Activated B cell treated with CpG ODN at 0.5 μM for 24 hours (primary cell): Measurements from ENCODE around the gene TRUB2. TPM values are rescaled to one million over a fixed set of nuclear protein-coding genes. Genes with fewer than 3 reads are reported as not detected.

ENCODE experiments used
- ATAC-seq: fragments of 200-7000 bp; cut with Tn5 transposase; one replicate; pipeline ENCODE4 v1.10.0; 2021; ENCODE audit warnings: low read depth, mild to moderate bottlenecking, moderate library complexity
- CTCF ChIA-PET: fragments of 350-600 bp; sonication (Branson Sonifier 250); formaldehyde crosslinking; loops from one replicate; lab custom pipeline; 2021; ENCODE audit warnings: antibody characterized with exemption; lab: Charles Lee
- POLR2A ChIA-PET: fragments of 350-600 bp; sonication (Branson Sonifier 250); formaldehyde crosslinking; loops from one replicate; lab custom pipeline; 2021; ENCODE audit warnings: antibody characterized with exemption; lab: Charles Lee
- DNase-seq: peaks from one replicate; pipeline ENCODE4 v3.0.0; 2022
- H3K27ac Mint-ChIP-seq: one replicate; pipeline ENCODE4 v1.8.0; 2020; ENCODE audit warnings: mixed read lengths
- H3K27me3 Mint-ChIP-seq: one replicate; pipeline ENCODE4 v1.8.0; 2021; ENCODE audit warnings: mixed read lengths
- H3K36me3 Mint-ChIP-seq: one replicate; pipeline ENCODE4 v1.8.0; 2021; ENCODE audit warnings: low read depth, mixed read lengths
- H3K4me1 Mint-ChIP-seq: one replicate; pipeline ENCODE4 v1.8.0; 2021; ENCODE audit warnings: mixed read lengths
- H3K4me3 Mint-ChIP-seq: one replicate; pipeline ENCODE4 v1.8.0; 2020; ENCODE audit warnings: mild to moderate bottlenecking, mixed read lengths
- H3K9me3 Mint-ChIP-seq: one replicate; pipeline ENCODE4 v1.8.0; 2020; ENCODE audit warnings: mixed read lengths
- CTCF ChIP-seq: fragments of 200-600 bp; IDR thresholded peaks from one replicate; pipeline ENCODE4 v1.8.0; 2022; ENCODE audit warnings: antibody characterized with exemption, mild to moderate bottlenecking
- intact Hi-C: fragments of 100-400 bp; cut with micrococcal nuclease; formaldehyde crosslinking; loops from one replicate; pipeline ENCODE4 v1.15.1; 2024
- total RNA-seq: library from RNA; stranded (reverse); gene quantifications from 2 replicates; pipeline ENCODE4 v1.2.3, GENCODE V29; 2022

Gene TRUB2
- total RNA-seq, 1 donor from 2014 or later = 32.6 TPM

GRCh38 chr9:128304971-128305288, 17.3 kb downstream of the TRUB2 start:
- Mint-ChIP-seq H3K27ac (no peak overlapping the region), H3K27me3 (no peaks in the 10 kb centered on the region), H3K4me3 (no peak overlapping the region), H3K4me1 (no peaks in the 10 kb centered on the region), H3K36me3 (peaks cover 22% of the 10 kb centered on the region), H3K9me3 (no peaks in the 10 kb centered on the region)
- intact Hi-C loops = no loop called here
- POLR2A ChIA-PET = no interaction called here
- ATAC-seq = no peak
- CTCF ChIA-PET = interaction anchor here (1.6 kb wide), 1 partner anchor 10 kb away, joined by 4 read pairs; no protein-coding TSS in a partner anchor
- DNase-seq = no peak
- no peak for TF ChIP-seq CTCF

- DNase-seq (no peak), ATAC-seq (no peak)
- TF ChIP-seq CTCF = no peak
- ChIA-PET CTCF (interaction anchor here (1.6 kb wide), 1 partner anchor 9 kb away, joined by 4 read pairs; no protein-coding TSS in a partner anchor), POLR2A (interaction anchor here (0.5 kb wide), 1 partner anchor 792 kb away, joined by 3 read pairs; no protein-coding TSS in a partner anchor)
- Mint-ChIP-seq H3K27ac (no peak overlapping the region), H3K36me3 (peaks cover 17% of the 10 kb centered on the region), H3K27me3 (no peaks in the 10 kb centered on the region), H3K9me3 (no peaks in the 10 kb centered on the region), H3K4me3 (no peak overlapping the region), H3K4me1 (no peaks in the 10 kb centered on the region)
- intact Hi-C loops = no loop called here
These were observed 17.9 kb downstream of the TRUB2 start for GRCh38 chr9:128304136-128304970.

GRCh38 chr9:128298535-128299482, 23.4 kb downstream of the TRUB2 start:
- Mint-ChIP-seq H3K27me3 (no peaks in the 10 kb centered on the region), H3K4me3 (no peak overlapping the region), H3K9me3 (no peaks in the 10 kb centered on the region), H3K27ac (no peak overlapping the region), H3K4me1 (no peaks in the 10 kb centered on the region), H3K36me3 (no peaks in the 10 kb centered on the region)
- DNase-seq (no peak), ATAC-seq (no peak)
- CTCF ChIA-PET = no interaction called here
- POLR2A ChIA-PET = interaction anchor here (0.5 to 0.6 kb wide), 2 partner anchors 18 to 21 kb away, joined by 3 to 7 read pairs; no protein-coding TSS in a partner anchor
- no peak for TF ChIP-seq CTCF
- intact Hi-C loops = loop anchor here (5.0 kb wide), 3 partner anchors 63 to 628 kb away; no protein-coding TSS in a partner anchor

- POLR2A ChIA-PET = no interaction called here
- intact Hi-C loops = loop anchor here (5.0 kb wide), 3 partner anchors 65 to 630 kb away; no protein-coding TSS in a partner anchor
- H3K4me3 Mint-ChIP-seq = no peak overlapping the region
These were observed 24.9 kb downstream of the TRUB2 start for GRCh38 chr9:128297221-128297773.

More at GRCh38 chr9:128297221-128297773, 24.9 kb downstream of the TRUB2 start:
- no peaks in the 10 kb centered on the region for H3K27me3 Mint-ChIP-seq
- no peak for TF ChIP-seq CTCF
- no peaks in the 10 kb centered on the region for H3K36me3 Mint-ChIP-seq
- H3K4me1 Mint-ChIP-seq = no peaks in the 10 kb centered on the region
- no peak overlapping the region for H3K27ac Mint-ChIP-seq
- no peaks in the 10 kb centered on the region for H3K9me3 Mint-ChIP-seq
- DNase-seq = no peak
- no peak for ATAC-seq
- CTCF ChIA-PET = no interaction called here
